Smooth muscle cell (in vitro differentiated cells): ENCODE measurements around the gene TMC3. TPM values are rescaled to one million over a fixed set of nuclear protein-coding genes. Genes with fewer than 3 reads are reported as not detected.
"Not testable (repeated sequence)": the region's sequence is repeated elsewhere in the genome, so short reads cannot be mapped to it uniquely, and the experiment has no call there.

Source experiments
- DNase-seq: peaks from one replicate; lab custom pipeline; 2025; ENCODE audit not compliant: unreplicated experiment; lab: John Stamatoyannopoulos, UW
- H2AFZ ChIP-seq: fragments of 200-600 bp; sonication (generic); 2 replicates; pipeline ENCODE4 v1.6.0; 2016; ENCODE audit warnings: antibody characterized with exemption, low read depth, mild to moderate bottlenecking
- H3F3A ChIP-seq: fragments of 200-600 bp; sonication (generic); 2 replicates; pipeline ENCODE4 v1.6.0; 2017; ENCODE audit warnings: antibody characterized with exemption, low read depth
- H3K27ac ChIP-seq: fragments of 200-600 bp; sonication (generic); 2 replicates; pipeline ENCODE4 v1.5.1; 2016; ENCODE audit warnings: low read depth, mild to moderate bottlenecking
- H3K27me3 ChIP-seq: fragments of 200-600 bp; sonication (generic); 2 replicates; pipeline ENCODE4 v1.6.1; 2016; ENCODE audit warnings: low read depth, mild to moderate bottlenecking
- H3K36me3 ChIP-seq: fragments of 200-600 bp; sonication (generic); 2 replicates; pipeline ENCODE4 v1.5.1; 2016; ENCODE audit warnings: low read depth
- H3K4me1 ChIP-seq: fragments of 200-600 bp; sonication (generic); 2 replicates; pipeline ENCODE4 v1.5.1; 2016; ENCODE audit warnings: low read depth
- H3K4me2 ChIP-seq: fragments of 200-600 bp; sonication (generic); 2 replicates; pipeline ENCODE4 v1.6.0; 2016; ENCODE audit warnings: mild to moderate bottlenecking
- H3K4me3 ChIP-seq: fragments of 200-600 bp; sonication (generic); 2 replicates; pipeline ENCODE4 v1.5.1; 2016; ENCODE audit warnings: mild to moderate bottlenecking
- H3K79me2 ChIP-seq: fragments of 200-600 bp; sonication (generic); 2 replicates; pipeline ENCODE4 v1.6.0; 2016; ENCODE audit warnings: low read depth, mild to moderate bottlenecking
- H3K9ac ChIP-seq: fragments of 200-600 bp; sonication (generic); 2 replicates; pipeline ENCODE4 v1.6.0; 2016; ENCODE audit warnings: low read depth
- H3K9me3 ChIP-seq: fragments of 200-600 bp; sonication (generic); replicated peaks from 2 replicates; pipeline ENCODE4 v1.5.1; 2016; ENCODE audit warnings: low read depth
- H4K20me1 ChIP-seq: fragments of 200-600 bp; sonication (generic); 2 replicates; pipeline ENCODE4 v1.6.0; 2016; ENCODE audit warnings: low read depth
- WGBS: methylation state at CpG from one replicate; pipeline ENCODE4 v1.1.7; 2016; ENCODE audit warnings: low lambda C conversion rate; 5-methylcytosine and 5-hydroxymethylcytosine counted together
- polyA plus RNA-seq: library from polyadenylated mRNA; unstranded; fragments of >200 nt; fragmentation: Nextera tagmentation; extraction: Ambion mirVana; gene quantifications from 2 replicates; pipeline ENCODE4 v1.2.1, GENCODE V29; 2016
- total RNA-seq: library from RNA; depleted of rRNA; stranded (reverse); fragments of >200 nt; gene quantifications from 2 replicates; pipeline ENCODE4 v1.2.3, GENCODE V29; 2014
- TF ChIP-seq, protein P1 (sequence below): fragments of 200-600 bp; sonication (generic); IDR thresholded peaks from 2 replicates; pipeline ENCODE4 v1.5.1; 2017; ENCODE audit warnings: borderline replicate concordance, mild to moderate bottlenecking, antibody characterized with exemption; ENCODE audit not compliant: insufficient read depth, poor library complexity, severe bottlenecking

The TMC3 gene
- total and polyA plus RNA-seq, 2 experiments from 2014 or later: not detected

DNA sequence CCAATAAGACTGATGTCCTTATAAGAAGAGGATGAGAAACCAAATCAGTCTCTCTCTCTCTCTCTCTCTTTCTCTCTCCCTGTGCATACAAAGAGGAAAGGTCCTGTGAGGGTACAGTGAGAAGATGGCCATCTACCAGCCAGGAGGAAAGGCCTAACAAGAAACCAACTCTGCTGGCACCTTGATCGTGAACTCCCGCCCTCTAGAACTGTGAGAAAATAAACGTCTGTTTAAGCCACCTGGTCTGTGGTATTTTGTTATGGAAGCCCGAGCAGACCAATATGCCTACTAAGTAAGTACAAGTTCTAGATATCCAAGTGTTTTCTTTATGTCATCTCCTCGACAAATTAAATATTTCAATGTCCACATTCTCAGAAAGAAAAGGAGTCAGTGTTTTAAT is 44.9 kb upstream of the TMC3 start:
- peak overlapping the region; percentile 42 for H3K4me2 ChIP-seq
- H3K9ac ChIP-seq: no peak overlapping the region
- peak overlapping the region; percentile 57 for H2AFZ ChIP-seq
- H3K4me1 ChIP-seq: peaks cover 10% of the 10 kb centered on the region
- H3K27me3 ChIP-seq: no peaks in the 10 kb centered on the region
- H3K79me2 ChIP-seq: no peaks in the 10 kb centered on the region
- TF ChIP-seq, protein P1, sequence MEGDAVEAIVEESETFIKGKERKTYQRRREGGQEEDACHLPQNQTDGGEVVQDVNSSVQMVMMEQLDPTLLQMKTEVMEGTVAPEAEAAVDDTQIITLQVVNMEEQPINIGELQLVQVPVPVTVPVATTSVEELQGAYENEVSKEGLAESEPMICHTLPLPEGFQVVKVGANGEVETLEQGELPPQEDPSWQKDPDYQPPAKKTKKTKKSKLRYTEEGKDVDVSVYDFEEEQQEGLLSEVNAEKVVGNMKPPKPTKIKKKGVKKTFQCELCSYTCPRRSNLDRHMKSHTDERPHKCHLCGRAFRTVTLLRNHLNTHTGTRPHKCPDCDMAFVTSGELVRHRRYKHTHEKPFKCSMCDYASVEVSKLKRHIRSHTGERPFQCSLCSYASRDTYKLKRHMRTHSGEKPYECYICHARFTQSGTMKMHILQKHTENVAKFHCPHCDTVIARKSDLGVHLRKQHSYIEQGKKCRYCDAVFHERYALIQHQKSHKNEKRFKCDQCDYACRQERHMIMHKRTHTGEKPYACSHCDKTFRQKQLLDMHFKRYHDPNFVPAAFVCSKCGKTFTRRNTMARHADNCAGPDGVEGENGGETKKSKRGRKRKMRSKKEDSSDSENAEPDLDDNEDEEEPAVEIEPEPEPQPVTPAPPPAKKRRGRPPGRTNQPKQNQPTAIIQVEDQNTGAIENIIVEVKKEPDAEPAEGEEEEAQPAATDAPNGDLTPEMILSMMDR: no peak
- no peaks in the 10 kb centered on the region for H4K20me1 ChIP-seq
- no peaks in the 10 kb centered on the region for H3K9me3 ChIP-seq
- H3K27ac ChIP-seq: no peak overlapping the region
- no peak overlapping the region for H3K4me3 ChIP-seq
- H3F3A ChIP-seq: no peaks in the 10 kb centered on the region
- 77% methylated on average over 5 of the region's 5 CpGs for WGBS
- no peaks in the 10 kb centered on the region for H3K36me3 ChIP-seq
- no peak for DNase-seq

DNA sequence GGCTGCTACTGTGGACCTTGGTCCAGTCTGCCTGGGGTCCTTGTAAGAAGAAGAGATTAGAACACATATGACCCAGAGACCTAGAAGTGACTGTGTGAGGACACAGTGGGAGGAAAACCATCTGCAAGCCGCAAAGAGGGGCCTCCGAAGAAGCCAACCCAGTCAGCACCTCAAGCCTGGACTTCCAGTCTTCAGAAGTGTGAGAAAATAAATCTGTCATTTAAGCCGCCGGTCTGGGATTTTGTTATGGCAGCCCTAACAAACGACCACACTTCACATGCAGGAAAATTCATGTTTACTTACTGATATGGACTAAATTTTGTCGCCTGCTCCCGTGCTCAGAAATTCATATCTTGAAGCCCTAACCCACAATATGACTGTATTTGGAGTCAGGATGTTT is 44.4 kb upstream of the TMC3 start:
- peaks cover 10% of the 10 kb centered on the region for H3K4me1 ChIP-seq
- no peaks in the 10 kb centered on the region for H3K27me3 ChIP-seq
- no peak overlapping the region for H2AFZ ChIP-seq
- H3K27ac ChIP-seq: no peak overlapping the region
- H3K9ac ChIP-seq: no peak overlapping the region
- no peaks in the 10 kb centered on the region for H3K36me3 ChIP-seq
- H3K9me3 ChIP-seq: no peaks in the 10 kb centered on the region
- no peaks in the 10 kb centered on the region for H4K20me1 ChIP-seq
- TF ChIP-seq, protein P1: no peak
- H3K79me2 ChIP-seq: no peaks in the 10 kb centered on the region
- WGBS: 89% methylated on average over 7 of the region's 7 CpGs
- H3F3A ChIP-seq: no peaks in the 10 kb centered on the region
- no peak overlapping the region for H3K4me2 ChIP-seq
- no peak for DNase-seq
- no peak overlapping the region for H3K4me3 ChIP-seq

DNA sequence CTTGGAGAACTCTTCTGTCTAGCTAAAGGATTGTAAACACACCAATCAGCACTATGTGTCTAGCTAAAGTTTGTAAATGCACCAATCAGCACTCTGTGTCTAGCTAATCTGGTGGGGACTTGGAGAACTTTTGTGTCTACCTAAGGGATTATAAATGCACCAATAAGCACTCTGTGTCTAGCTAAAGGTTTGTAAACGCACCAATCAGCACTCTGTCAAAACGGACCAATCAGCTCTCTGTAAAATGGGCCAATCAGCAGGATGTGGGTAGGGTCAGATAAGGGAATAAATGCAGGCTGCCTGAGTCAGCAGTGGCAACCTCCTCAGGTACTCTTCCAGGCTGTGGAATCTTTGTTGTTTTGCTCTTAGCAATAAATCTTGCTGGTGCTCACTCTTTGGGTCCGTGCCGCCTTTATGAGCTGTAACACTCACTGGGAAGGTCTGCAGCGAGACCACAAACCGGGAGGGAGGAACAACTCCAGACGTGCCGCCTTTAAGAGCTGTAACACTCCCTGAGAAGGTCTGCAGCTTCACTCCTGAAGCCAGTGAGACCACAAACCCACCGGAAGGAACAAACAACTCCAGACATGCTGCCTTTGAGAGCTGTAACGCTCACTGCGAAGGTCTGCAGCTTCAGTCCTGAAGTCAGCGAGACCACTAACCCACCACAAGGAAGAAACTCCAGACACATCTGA is 40.4 kb upstream of the TMC3 start:
- H3K79me2 ChIP-seq, H3F3A ChIP-seq, H4K20me1 ChIP-seq, H3K36me3 ChIP-seq, H3K9ac ChIP-seq, H3K4me1 ChIP-seq, H3K4me3 ChIP-seq, H3K9me3 ChIP-seq, DNase-seq, H3K27ac ChIP-seq, H3K4me2 ChIP-seq, H3K27me3 ChIP-seq, H2AFZ ChIP-seq: not testable (repeated sequence)
- WGBS: 37% methylated on average over 12 of the region's 12 CpGs

DNA sequence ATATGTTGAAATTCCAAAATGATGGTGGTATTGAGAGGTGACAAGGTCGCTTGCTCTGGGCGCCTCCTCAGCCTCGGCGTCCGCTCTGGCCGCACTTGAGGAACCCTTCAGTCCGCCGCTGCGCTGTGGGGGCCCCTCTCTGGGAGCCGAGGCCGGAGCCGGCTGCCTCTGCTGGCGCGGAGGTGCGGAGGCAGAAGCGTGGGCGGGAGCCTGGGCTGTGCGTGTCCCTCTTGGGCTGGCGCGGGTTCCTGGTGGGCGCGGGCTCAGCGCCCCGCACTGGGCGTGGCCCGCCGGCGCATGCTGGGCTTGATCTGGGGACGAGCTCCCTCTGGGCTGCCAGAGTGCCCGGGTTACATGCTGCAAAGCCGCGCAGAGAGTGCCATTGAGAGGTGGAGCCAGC is 39.8 kb upstream of the TMC3 start:
- Histone ChIP-seq H3K4me1 (peaks cover 2% of the 10 kb centered on the region), H3K79me2 (no peaks in the 10 kb centered on the region), H3K9me3 (no peaks in the 10 kb centered on the region), H3K4me3 (no peak overlapping the region), H4K20me1 (no peaks in the 10 kb centered on the region), H3K9ac (no peak overlapping the region), H3F3A (no peaks in the 10 kb centered on the region), H3K36me3 (no peaks in the 10 kb centered on the region), H3K4me2 (no peak overlapping the region), H3K27ac (no peak overlapping the region), H2AFZ (no peak overlapping the region), H3K27me3 (no peaks in the 10 kb centered on the region)
- no peak for DNase-seq
- TF ChIP-seq, protein P1: no peak
- 97% methylated on average over 32 of the region's 32 CpGs for WGBS
